ENCODE data around the gene GJE1.
"Not testable (repeated sequence)": the region's sequence is repeated elsewhere in the genome, so short reads cannot be mapped to it uniquely, and the experiment has no call there.

Gene GJE1

GRCh38 chr6:142121342-142121741, 11.4 kb upstream of the GJE1 start:
- H3K79me2 ChIP-seq (ENCODE audit: insufficient read depth, low read depth) = no peaks in the 10 kb centered on the region

GRCh38 chr6:142130814-142131213, 1.9 kb upstream of the GJE1 start:
- TF ChIP-seq CTCF (conservative IDR thresholded peaks at IDR 0.05; ENCODE audit: low read depth, low read length) = no peak

More at GRCh38 chr6:142121342-142121741, 11.4 kb upstream of the GJE1 start:
- no peaks in the 10 kb centered on the region for H3K36me3 ChIP-seq (ENCODE audit: insufficient read depth)
- no peak overlapping the region for H3K4me3 ChIP-seq (IDR thresholded peaks at IDR 0.05; ENCODE audit: insufficient read depth, low read depth, low read length)
- no peak overlapping the region for H3K9ac ChIP-seq
- no peaks in the 10 kb centered on the region for H3K4me1 ChIP-seq (ENCODE audit: low read depth, poor library complexity, severe bottlenecking)
- H3K4me2 ChIP-seq = no peak overlapping the region
- H4K20me1 ChIP-seq (ENCODE audit: insufficient read depth) = no peaks in the 10 kb centered on the region
- no peaks in the 10 kb centered on the region for H3K27me3 ChIP-seq (ENCODE audit: insufficient read depth, low read depth)
- no peak overlapping the region for H3K27ac ChIP-seq
- TF ChIP-seq CTCF (conservative IDR thresholded peaks at IDR 0.05; ENCODE audit: low read depth, low read length) = no peak
- H2AFZ ChIP-seq (ENCODE audit: low read depth) = no peak overlapping the region

GRCh38 chr6:142138876-142139275, 6.2 kb downstream of the GJE1 start:
- Histone ChIP-seq H3K79me2 (ENCODE audit: insufficient read depth, low read depth) (no peaks in the 10 kb centered on the region), H3K27ac (no peak overlapping the region), H3K4me3 (IDR thresholded peaks at IDR 0.05; ENCODE audit: insufficient read depth, low read depth, low read length) (no peak overlapping the region), H2AFZ (ENCODE audit: low read depth) (no peak overlapping the region), H3K27me3 (ENCODE audit: insufficient read depth, low read depth) (no peaks in the 10 kb centered on the region), H3K36me3 (ENCODE audit: insufficient read depth) (no peaks in the 10 kb centered on the region), H4K20me1 (ENCODE audit: insufficient read depth) (no peaks in the 10 kb centered on the region), H3K4me2 (no peak overlapping the region), H3K4me1 (ENCODE audit: low read depth, poor library complexity, severe bottlenecking) (no peaks in the 10 kb centered on the region), H3K9ac (no peak overlapping the region)
- no peak for TF ChIP-seq CTCF (conservative IDR thresholded peaks at IDR 0.05; ENCODE audit: low read depth, low read length)

More at GRCh38 chr6:142130814-142131213, 1.9 kb upstream of the GJE1 start:
- Histone ChIP-seq H3K79me2 (ENCODE audit: insufficient read depth, low read depth) (no peaks in the 10 kb centered on the region), H3K9ac (no peak overlapping the region), H3K36me3 (ENCODE audit: insufficient read depth) (no peaks in the 10 kb centered on the region), H4K20me1 (ENCODE audit: insufficient read depth) (no peaks in the 10 kb centered on the region), H3K4me2 (no peak overlapping the region), H3K27ac (no peak overlapping the region), H3K4me3 (IDR thresholded peaks at IDR 0.05; ENCODE audit: insufficient read depth, low read depth, low read length) (no peak overlapping the region), H2AFZ (ENCODE audit: low read depth) (no peak overlapping the region), H3K4me1 (ENCODE audit: low read depth, poor library complexity, severe bottlenecking) (no peaks in the 10 kb centered on the region), H3K27me3 (ENCODE audit: insufficient read depth, low read depth) (no peaks in the 10 kb centered on the region)

GRCh38 chr6:142141531-142141930, 8.8 kb downstream of the GJE1 start:
- H3K79me2 ChIP-seq (ENCODE audit: insufficient read depth, low read depth); H3K27me3 ChIP-seq (ENCODE audit: insufficient read depth, low read depth); H3K4me2 ChIP-seq; H3K4me3 ChIP-seq (IDR thresholded peaks at IDR 0.05; ENCODE audit: insufficient read depth, low read depth, low read length); H4K20me1 ChIP-seq (ENCODE audit: insufficient read depth); H3K9ac ChIP-seq; H3K36me3 ChIP-seq (ENCODE audit: insufficient read depth); H3K27ac ChIP-seq; H3K4me1 ChIP-seq (ENCODE audit: low read depth, poor library complexity, severe bottlenecking); H2AFZ ChIP-seq (ENCODE audit: low read depth): not testable (repeated sequence)

GRCh38 chr6:142146828-142147662, 14.3 kb downstream of the GJE1 start, which contains the start of the genes NMBR and VTA1:
Gene NMBR (minus strand): TSS chr6:142147122. CDS start chr6:142088658, 58,464 bp downstream.
Gene VTA1 (plus strand): TSS chr6:142147263. CDS start chr6:142147288, 25 bp downstream.
- Histone ChIP-seq H2AFZ (ENCODE audit: low read depth) (peak within 1 kb of the TSS; percentile 94), H4K20me1 (ENCODE audit: insufficient read depth) (no peaks in the 10 kb centered on the region), H3K9ac (peak within 1 kb of the TSS; percentile 63), H3K4me2 (peak within 1 kb of the TSS; percentile 82), H3K36me3 (ENCODE audit: insufficient read depth) (no peaks in the 10 kb centered on the region), H3K79me2 (ENCODE audit: insufficient read depth, low read depth) (peaks cover 45% of the 10 kb centered on the region), H3K4me3 (IDR thresholded peaks at IDR 0.05; ENCODE audit: insufficient read depth, low read depth, low read length) (peak within 1 kb of the TSS; percentile 62), H3K27me3 (ENCODE audit: insufficient read depth, low read depth) (no peaks in the 10 kb centered on the region), H3K27ac (peak within 1 kb of the TSS; percentile 31; the same call in 1 of the 2 replicates), H3K4me1 (ENCODE audit: low read depth, poor library complexity, severe bottlenecking) (peaks cover 26% of the 10 kb centered on the region)
- TF ChIP-seq CTCF (conservative IDR thresholded peaks at IDR 0.05; ENCODE audit: low read depth, low read length) = peak; percentile 90

Measured in KMS-11 (cell line).